Frontal cortex (tissue), 4 donors: ENCODE measurements around the gene GNAI1. TPM values are rescaled to one million over a fixed set of nuclear protein-coding genes. Genes with fewer than 3 reads are reported as not detected.

Experiments used
- DNase-seq, 2 donors: peaks; one replicate each; pipeline ENCODE4 v3.0.0; 2012; ENCODE audit warnings: low spot score in 2 of 2
- FAIRE-seq: peaks from 2 replicates; lab custom pipeline; 2012; peaks lifted over from hg19 to GRCh38; lab: Jason Lieb, UNC
- total RNA-seq: library from RNA; depleted of rRNA; stranded (reverse); fragments of >200 nt; gene quantifications from one replicate; pipeline ENCODE4 v1.2.3, GENCODE V29; 2014
- donor health status: control.
- donor health status: control.
- donor health status: control.

The GNAI1 gene
- total RNA-seq, 1 donor from 2014 or later: 152 TPM

DNA sequence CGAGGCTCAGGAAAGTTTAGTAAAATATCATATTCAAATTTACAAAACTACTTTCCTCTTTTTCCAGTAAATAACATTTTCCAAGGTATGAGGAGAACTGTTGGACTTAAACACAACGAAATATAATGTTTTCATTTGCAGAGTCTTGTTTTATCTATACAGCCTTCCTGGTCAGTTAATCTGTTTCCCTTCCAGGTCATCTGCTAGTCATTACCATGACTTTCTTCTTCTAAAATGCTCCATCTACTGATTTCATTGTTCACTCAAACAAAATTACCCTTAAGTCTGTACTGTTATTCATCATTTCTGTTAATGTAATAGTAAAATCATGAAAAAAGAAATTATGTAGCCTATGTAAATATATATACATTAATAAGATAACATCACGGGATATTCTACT, 69.8 kb downstream of the GNAI1 start:
- DNase-seq (no peak), FAIRE-seq (no peak)

DNA sequence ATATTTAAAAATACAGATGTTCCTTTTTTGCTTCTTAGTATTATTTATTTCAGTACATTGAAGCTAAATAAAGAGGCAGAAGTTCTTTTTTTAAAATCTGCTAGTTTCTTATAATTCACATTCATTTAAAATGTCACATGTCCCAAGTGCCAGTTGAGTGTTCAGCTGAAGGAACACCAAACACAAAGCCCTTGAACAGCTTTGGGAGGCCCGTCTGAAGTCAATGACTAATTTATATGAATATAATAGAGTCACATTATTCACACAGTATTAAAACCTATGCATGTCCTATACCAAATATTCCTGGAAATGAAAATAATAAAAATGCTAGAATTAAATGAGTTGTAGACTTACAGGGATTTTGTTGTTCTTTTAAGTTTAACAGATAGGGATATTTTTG, 70.3 kb downstream of the GNAI1 start:
- DNase-seq: no peak
- FAIRE-seq: no peak

DNA sequence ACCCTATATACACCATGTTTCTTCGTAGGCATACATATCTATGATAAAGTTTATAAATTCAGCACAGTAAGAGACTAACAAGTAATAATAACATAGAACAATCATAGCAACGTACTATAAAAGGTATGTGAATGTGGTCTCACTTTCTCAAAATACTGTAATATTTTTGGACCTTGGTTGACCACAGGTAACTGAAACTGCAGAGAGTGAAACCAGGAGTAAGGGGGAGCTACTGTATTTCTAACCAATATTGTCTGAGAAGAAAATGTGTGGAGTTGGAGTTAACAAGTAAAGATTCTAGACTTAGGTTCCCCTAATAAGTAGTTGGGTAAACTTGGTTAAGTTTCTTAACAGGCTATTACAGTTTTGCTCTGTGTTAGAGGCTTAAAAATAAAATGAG, 72.1 kb downstream of the GNAI1 start:
- FAIRE-seq: no peak
- no peak for DNase-seq

DNA sequence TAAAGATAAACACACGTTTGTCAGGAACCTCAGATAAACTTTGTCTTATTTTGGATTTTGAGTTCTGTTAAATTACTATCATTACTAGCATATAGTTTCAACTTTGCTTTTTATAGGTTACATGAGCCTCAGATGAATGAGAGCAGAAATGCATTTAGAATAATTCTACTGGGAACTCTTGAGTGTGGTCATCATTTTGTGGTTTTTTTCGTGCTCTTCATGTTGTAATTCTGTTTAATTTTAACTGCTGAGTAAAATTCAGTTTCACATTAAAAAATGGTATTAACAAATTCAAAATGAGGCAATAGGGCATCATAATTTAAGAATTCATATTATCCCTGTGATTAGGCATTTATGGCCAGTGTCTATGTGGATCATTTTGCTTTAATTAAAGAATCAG, 72.9 kb downstream of the GNAI1 start:
- DNase-seq: no peak

DNA sequence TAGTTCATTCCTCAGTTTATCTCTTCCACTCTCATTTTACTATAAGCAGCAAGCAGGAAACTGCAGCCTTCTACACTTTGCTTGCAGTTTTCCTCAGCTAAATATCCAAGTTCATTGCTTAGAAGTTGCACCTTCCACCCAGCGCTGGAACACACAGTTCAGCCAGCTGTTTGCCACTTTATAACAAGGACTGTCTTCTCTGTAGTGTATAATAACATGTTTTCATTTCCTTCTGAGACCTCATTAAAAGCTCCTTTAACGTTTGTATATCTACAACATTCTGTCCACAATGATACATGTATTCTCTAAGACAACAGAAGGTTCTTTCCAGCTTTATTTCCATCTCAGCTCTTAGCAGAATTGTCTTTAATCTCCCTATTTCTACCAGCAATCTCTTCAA, 74.1 kb downstream of the GNAI1 start:
- FAIRE-seq (no peak), DNase-seq (no peak)

More for the DNA sequence above, 72.9 kb downstream of the GNAI1 start:
- FAIRE-seq: no peak

DNA sequence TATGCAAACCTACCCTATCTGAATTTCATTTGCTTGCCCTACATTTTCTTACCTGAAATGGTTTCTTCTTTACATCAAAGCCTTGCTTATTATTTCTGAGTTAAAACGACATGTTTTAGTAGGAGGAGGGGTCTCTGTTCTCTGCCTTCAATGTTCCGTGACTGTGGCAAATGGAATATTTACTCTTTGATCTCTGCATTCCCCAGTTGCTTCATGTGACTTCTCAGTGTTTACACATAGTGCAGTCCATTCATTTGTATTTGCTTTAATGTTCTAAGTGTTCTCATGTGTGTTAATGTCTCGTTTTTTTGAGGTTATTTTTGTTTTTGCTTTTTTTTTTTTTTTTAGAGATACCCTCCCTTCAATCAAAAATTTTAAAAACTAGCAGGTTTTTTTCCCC, 75.8 kb downstream of the GNAI1 start:
- DNase-seq: no peak
- no peak for FAIRE-seq

DNA sequence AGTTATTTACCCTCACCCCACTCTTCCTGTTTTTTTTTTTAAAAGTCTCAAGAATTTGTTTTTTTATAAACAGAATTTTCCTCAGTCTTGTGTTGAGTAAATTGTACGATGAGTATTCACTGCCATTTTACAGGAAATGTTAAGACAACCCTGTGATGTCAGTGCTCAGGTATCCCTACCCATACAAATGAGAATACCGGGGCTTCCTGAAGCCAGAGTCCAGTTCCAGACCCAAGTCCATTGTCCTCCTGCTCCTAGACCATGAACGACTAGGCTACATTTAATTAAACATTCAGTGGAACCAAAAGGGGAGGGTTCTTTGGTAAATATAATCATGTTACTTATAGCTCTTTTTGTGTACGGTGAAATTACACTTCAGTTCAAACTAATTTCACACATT, 79.2 kb downstream of the GNAI1 start:
- FAIRE-seq (no peak), DNase-seq (no peak)

DNA sequence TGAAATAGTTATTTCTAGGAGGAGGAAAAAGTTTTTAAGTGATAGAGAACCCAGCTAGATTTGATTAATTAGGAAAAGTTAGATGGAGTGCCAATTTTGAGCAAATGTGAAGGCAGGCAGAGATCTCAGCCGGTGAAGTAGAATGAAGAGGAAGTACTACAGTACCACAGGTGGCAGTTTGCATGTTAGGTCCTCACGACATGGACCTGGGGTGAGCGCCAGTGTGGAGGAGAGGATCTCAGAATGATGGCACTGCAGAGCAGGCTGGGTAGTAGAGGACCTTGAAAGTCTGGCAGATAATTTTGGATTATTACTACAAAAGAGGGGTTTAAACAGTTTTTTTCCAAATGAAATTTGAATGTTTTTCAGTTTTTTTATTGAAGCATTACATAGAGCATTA, 81.1 kb downstream of the GNAI1 start:
- no peak for FAIRE-seq

DNA sequence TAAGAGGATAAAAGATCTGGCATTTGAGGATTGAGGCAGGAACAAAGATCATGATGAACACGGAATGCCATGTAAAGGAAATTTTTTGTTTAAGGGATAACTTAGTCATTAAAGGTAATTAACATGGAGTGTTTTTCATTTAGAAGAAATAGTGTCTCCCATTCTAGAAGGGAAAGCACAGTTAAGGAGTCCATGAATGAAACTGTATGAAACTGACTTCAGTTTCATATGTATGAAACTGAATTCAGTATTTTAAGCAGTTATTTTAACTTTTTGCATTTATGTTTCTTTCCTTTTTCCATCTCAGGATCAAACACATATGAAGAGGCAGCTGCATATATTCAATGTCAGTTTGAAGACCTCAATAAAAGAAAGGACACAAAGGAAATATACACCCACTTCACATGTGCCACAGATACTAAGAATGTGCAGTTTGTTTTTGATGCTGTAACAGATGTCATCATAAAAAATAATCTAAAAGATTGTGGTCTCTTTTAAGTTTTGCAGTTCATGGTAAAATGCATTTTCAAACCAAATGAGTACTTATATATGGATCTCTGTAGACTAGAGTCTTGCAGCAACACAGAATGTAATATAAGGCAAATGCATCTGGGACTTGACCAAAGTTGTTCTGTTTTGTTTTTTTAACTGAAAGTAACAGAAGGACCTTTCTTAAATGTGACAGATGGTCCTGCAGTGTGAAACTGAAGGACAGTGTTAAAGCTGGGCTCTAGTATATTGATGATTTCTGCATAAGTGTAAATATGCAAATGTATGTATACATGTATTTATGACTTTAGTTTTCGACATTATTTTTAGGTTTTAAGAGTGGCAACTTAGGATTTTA, 82.6 kb downstream of the GNAI1 start:
- DNase-seq: no peak
- FAIRE-seq: no peak

More for the DNA sequence above, 81.1 kb downstream of the GNAI1 start:
- no peak for DNase-seq

DNA sequence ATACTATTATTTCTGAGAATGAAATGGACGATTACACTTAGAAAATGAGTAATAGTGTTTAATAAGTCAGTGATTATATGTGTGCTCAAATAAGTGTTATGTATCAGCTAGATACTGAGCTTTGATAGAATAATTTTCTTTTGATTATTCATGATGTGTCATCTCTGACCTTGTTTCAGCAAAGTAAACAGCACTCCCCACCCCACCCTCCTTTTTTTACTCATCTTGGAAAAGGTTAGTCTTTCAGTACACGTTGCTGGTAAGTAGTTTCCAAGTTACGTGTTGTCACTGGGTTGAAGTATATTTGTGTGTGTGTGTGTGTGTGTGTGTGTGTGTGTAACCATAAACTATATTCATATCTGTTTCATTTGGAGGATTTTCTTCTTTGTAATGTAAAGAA, 84.1 kb downstream of the GNAI1 start:
- no peak for DNase-seq

DNA sequence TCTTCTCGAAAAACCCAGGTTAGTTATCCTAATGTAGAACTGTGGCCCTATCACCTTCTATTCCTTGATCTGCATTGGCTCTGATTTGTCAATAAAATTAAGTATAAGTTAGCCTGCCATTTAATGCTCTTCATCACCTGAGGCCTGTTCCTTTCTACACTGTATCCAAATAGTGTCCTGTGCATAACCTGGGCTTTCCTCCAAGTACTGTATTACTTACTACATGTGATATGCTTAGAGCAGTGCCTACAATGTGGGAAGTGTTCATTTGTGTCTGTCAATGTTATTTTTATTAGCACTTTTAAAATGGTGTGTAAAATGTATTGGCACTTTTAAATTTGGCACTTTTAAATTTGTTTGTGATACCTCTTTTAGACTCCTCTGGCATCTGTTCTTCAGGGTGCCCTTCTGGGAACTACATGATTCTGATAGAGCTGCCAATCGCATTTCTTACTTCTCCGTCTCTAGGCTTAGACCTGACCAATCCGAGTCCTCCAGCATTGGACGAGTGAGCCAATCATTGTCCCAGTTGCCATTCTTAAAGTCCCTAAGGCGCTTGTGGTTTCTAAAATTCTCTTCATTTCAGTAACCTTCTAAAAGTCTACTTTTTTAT, 85.5 kb downstream of the GNAI1 start:
- DNase-seq (no peak), FAIRE-seq (no peak)

More for the DNA sequence above, 84.1 kb downstream of the GNAI1 start:
- FAIRE-seq: no peak

DNA sequence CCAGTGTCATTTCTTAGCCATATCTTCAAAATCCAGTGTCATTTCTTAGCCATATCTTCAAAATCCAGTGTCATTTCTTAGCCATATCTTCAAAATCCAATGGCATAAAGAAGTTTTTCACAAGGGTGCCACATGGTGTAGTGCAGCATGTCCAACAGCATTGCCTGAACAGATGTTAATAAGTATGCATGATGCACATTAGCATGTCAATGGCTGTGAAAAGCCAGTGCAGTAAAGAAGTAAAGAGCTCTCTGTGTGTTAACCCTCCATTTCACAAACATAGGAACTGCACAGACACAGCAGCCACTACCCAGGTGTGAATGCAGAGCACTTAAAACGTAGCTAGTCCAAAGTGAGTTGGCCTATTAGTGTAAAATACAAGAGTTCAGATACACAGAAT, 89.8 kb downstream of the GNAI1 start:
- FAIRE-seq (no peak), DNase-seq (no peak)

DNA sequence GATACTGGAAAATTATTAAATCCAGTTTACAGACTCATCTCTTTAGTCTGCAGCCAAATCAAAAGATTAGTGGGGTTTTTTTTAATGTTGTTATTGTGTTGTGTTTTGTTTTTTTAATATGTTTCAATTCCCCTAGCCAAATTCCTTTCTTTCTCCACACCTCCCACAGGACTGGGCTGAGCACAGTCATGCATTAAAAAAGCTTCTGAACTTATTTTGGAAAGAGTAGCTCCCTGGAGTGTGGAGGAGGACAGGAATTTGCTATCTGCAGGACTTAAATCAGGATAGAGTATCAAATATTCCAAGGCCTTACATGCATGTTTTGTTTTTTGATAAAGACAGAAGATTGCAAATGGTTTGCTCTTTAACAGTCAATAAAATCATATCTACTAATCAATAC, 90.7 kb downstream of the GNAI1 start:
- DNase-seq (no peak), FAIRE-seq (no peak)

DNA sequence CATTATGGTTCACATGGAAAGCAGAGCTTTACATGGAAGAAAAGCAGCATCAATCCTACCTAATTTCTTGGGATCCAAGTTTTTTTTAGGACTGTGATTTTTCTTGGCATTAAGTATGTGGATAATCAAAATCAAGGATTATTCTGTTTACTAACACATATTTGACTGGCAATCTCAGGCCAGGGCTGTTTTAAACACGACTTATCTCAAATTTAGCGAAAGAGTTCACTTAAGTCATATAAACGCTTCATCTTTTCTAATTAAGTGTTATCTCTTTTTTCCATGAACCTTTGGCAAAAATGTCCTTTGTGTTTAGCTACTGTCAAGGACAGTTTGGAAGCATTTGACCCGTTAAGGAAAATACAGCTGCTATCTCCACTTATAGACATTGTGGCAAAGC, 92.0 kb downstream of the GNAI1 start:
- DNase-seq (no peak), FAIRE-seq (no peak)

DNA sequence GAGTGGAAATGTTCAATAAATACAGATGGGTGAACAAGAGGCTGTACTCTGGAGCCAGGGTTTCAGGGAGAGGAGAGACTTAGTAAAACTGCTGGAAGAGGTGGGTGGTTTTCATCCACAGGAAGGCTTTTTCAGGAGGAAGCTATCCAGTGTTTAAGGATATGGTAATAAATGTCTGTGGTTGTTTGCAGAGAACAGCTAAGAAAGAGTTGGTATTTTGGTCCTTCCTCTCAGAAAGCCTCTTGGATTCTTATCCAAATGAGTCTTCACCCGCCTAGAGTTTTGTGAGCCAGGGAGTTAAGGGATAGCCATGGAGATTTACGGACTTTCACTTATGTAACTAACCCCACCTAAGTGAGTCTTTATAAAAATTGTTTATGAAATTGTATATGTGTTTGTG, 95.7 kb downstream of the GNAI1 start:
- FAIRE-seq (no peak), DNase-seq (no peak)

DNA sequence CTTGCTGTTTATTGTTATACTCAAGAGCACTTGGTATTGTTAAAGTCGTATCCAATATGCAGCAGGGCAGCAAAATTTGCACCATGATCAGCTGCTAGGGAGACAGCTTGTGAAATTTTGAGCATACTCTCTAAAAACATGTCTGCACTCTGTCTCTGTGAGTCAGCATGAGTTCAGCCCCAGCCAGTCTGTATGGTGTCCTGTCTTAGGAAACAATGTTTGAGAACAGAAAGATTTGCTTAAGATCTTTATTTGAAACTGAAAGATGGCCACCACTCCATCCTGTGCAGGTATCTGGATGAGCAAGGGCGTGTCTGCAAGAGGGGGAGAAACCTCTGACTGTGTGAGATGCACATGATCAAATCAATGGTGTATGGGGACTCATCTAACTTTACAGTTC, 97.1 kb downstream of the GNAI1 start:
- FAIRE-seq (no peak), DNase-seq (no peak)

DNA sequence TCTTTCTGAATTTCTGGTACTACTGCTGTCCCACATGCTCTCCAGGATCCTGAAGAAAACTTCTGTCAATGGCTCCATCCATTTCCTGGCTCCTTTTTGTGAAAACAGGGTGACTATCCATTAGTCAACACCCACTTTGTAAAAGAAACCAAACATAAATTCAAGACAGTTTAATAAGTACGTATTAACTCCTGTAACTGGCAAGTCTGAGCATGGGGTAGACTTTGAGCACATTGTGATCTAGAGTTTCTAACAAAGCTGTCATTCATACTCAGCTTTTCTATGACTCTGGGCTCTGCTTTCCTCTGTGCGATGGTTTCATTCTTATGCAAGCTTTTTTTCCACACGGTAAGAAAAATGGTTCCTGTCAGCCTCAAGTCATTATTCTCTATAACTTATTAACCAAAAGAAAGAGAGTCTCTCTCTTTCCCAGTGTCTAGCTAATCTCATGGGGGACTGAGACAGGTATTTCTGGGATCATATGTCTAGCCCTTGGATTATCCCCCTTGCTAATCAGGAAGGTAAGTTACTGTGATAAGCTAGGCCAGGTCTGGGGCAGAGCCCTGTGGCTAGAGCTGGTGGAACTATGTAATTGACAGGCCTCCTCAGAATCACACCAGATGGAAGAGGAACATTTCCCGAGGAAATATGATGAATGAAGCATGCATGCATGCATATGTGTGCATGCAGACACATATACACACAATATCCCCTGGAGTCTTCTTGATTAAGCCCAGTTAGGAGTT, 98.5 kb downstream of the GNAI1 start:
- FAIRE-seq: no peak
- DNase-seq: no peak

DNA sequence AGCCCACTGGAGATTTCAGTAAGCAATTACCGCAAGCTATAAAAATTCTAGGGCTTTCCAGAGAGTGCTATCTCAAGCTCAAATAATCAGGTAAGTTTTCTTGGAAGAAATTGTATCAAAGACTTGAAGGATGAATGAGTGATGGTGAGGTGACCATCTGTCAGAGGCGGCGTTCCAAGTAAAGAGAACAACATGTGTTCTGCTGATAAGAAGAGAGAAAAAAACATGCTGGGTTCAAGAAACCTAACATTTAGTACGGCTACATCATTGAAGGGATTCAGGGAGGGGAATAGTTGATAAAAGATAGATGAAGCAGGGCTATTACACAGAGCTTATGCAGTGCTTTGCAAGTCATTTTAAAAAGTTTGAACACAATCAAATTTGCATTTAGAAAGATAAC, 100.7 kb downstream of the GNAI1 start:
- FAIRE-seq: no peak
- DNase-seq: no peak

DNA sequence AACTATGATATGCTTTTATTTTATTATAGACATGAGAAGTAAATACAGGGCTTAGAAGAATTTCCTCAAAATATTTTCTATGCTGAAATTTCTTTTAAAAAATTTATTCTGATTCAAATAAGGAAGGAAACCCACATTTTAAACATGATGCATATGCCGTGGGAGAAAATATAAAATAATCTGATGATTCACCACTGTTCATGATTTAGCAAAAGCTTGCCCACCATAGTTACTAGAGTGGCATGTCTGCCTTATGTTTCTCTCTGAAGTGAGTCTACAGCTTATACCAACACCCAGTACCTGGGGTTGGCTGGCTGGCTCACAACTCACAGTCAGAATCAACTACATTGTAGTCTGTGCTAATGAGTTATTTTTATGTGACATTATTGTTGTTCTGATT, 102.0 kb downstream of the GNAI1 start:
- FAIRE-seq: no peak
- no peak for DNase-seq

DNA sequence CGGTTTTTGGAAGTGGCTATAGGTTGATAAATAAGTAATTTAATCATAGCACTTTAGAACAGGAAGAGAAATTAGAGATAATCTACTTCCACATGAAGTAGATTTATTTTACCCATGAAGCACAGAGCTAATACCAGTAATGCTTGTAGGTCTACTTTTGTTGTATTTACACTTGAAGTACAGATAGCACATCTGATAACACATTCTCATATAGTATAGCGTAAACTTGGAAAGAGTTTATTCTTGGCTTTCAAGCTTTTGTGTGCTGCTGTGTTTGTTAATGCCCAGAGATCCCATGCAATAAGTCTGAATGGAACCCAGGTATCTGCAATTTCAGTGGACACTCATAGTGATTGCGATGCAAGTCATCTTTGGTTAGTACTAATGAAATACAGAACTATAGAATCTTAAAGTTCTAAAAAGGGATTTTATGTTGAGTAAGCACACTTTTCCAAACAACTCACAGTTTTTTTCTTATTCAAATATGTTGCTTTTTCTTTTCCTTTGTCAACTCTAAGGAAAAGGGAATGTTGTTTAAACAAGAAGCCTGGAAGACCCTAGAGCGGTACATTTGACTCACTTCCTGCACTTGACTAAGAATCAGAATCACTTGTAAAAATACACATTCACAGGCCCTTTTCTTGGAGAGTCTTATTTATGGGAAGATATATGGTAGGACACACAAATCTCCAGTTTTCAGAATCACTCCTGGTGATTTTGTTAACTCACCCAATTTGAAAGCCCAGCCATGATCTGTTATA, 105.8 kb downstream of the GNAI1 start:
- DNase-seq (no peak), FAIRE-seq (no peak)
